PC-9 (cell line): ENCODE data around the gene UNC5B. TPM values are rescaled to one million over a fixed set of nuclear protein-coding genes. Genes with fewer than 3 reads are reported as not detected.

Source experiments
- BruUV-seq: library from RNA; stranded (reverse); fragments of 400-500 nt; replicated peaks from 2 replicates; lab custom pipeline; 2021; lab: Mats Ljungman, UMichigan
- CTCF ChIA-PET: fragments of 300-600 bp; sonication (Branson Sonifier 250); formaldehyde crosslinking; loops from one replicate; lab custom pipeline; 2022; ENCODE audit warnings: antibody characterized with exemption; lab: Charles Lee
- POLR2A ChIA-PET: fragments of 300-600 bp; sonication (Branson Sonifier 250); formaldehyde crosslinking; loops from one replicate; lab custom pipeline; 2022; ENCODE audit warnings: antibody characterized with exemption; ENCODE audit not compliant: unreplicated experiment; lab: Charles Lee
- DNase-seq, 2 experiments: peaks; one replicate each; pipeline versions ENCODE4 v3.0.0 to v3.0.0-alpha.2; 2015 to 2022; ENCODE audit warnings: mixed read lengths in 1 of 2
- H2AFZ ChIP-seq: fragments of 200-600 bp; sonication (generic); 2 replicates; pipeline ENCODE4 v1.8.1; 2017; ENCODE audit warnings: antibody characterized with exemption
- H3F3A ChIP-seq: fragments of 200-600 bp; sonication (generic); 2 replicates; pipeline ENCODE4 v1.8.1; 2017; ENCODE audit warnings: antibody characterized with exemption, mild to moderate bottlenecking, low read depth; ENCODE audit not compliant: insufficient read depth
- H3K27ac ChIP-seq: fragments of 200-600 bp; sonication (generic); 2 replicates; pipeline ENCODE4 v1.6.1; 2016; ENCODE audit warnings: mixed run types
- H3K27me3 ChIP-seq: fragments of 200-600 bp; sonication (generic); 2 replicates; pipeline ENCODE4 v1.6.1; 2016; ENCODE audit warnings: low read depth, mixed run types; ENCODE audit not compliant: insufficient read depth
- H3K36me3 ChIP-seq: fragments of 200-600 bp; sonication (generic); 2 replicates; pipeline ENCODE4 v1.6.1; 2016; ENCODE audit warnings: low read depth, mixed run types
- H3K4me1 ChIP-seq: fragments of 200-600 bp; sonication (generic); replicated peaks from 2 replicates; pipeline ENCODE4 v1.6.1; 2016; ENCODE audit warnings: mixed run types; ENCODE audit not compliant: insufficient read depth
- H3K4me2 ChIP-seq: fragments of 200-600 bp; sonication (generic); 2 replicates; pipeline ENCODE4 v1.6.1; 2017; ENCODE audit warnings: mixed run types
- H3K4me3 ChIP-seq: fragments of 200-600 bp; sonication (generic); 2 replicates; pipeline ENCODE4 v1.6.1; 2016; ENCODE audit warnings: mixed run types
- H3K79me2 ChIP-seq: fragments of 200-600 bp; sonication (generic); 2 replicates; pipeline ENCODE4 v1.6.1; 2017; ENCODE audit warnings: low read depth, mixed run types
- H3K9me2 ChIP-seq: fragments of 200-600 bp; sonication (generic); 2 replicates; pipeline ENCODE4 v1.8.1; 2017; ENCODE audit warnings: mild to moderate bottlenecking; ENCODE audit not compliant: insufficient read depth
- H3K9me3 ChIP-seq: fragments of 200-600 bp; sonication (generic); 2 replicates; pipeline ENCODE4 v1.8.1; 2016; ENCODE audit warnings: low read depth; ENCODE audit not compliant: insufficient read depth
- H4K20me1 ChIP-seq: fragments of 200-600 bp; sonication (generic); 2 replicates; pipeline ENCODE4 v1.8.1; 2017; ENCODE audit not compliant: insufficient read depth
- EZH2 ChIP-seq: fragments of 200-600 bp; sonication (generic); IDR thresholded peaks from 2 replicates; pipeline ENCODE4 v1.8.0; 2017; ENCODE audit warnings: antibody characterized with exemption, low read depth
- intact Hi-C: fragments of 100-400 bp; cut with micrococcal nuclease; formaldehyde crosslinking; loops from one replicate; pipeline ENCODE4 v1.10.0; 2022; ENCODE audit not compliant: unreplicated experiment
- total RNA-seq: library from RNA; stranded (reverse); gene quantifications from 2 replicates; pipeline ENCODE4 v1.2.3, GENCODE V29; 2021
- TF ChIP-seq, protein P1 (sequence below): fragments of 200-600 bp; sonication (generic); conservative IDR thresholded peaks from 2 replicates; pipeline ENCODE4 v1.6.1; 2017; ENCODE audit warnings: mixed run types, antibody characterized with exemption, mild to moderate bottlenecking, moderate library complexity

Gene UNC5B
- total RNA-seq, 1 experiment from 2014 or later, result 1.7 TPM

DNA sequence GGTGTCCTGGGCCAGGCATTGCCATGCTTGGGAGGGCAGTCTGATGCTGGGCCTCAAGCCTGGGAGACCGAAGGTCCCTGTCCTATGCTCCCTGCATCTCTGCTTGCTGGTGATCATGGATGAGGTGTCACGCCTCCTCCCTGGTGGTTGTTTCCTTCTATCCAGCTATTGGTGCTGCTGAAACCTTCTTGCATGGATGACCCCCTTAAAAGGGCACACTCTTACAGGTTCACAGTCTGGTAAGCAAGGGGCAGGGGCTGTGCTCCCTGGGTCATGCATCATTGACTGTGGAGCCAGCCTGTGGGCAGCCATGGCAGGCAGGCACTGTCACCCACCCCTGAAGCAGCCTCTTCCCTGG is 69.9 kb downstream of the UNC5B start:
- Histone ChIP-seq H3F3A (no peaks in the 10 kb centered on the region), H3K4me2 (no peak overlapping the region), H3K36me3 (no peaks in the 10 kb centered on the region), H4K20me1 (no peaks in the 10 kb centered on the region), H3K79me2 (no peaks in the 10 kb centered on the region), H3K27ac (no peak overlapping the region), H3K4me3 (no peak overlapping the region), H3K27me3 (no peaks in the 10 kb centered on the region), H3K9me2 (no peaks in the 10 kb centered on the region), H2AFZ (no peak overlapping the region), H3K9me3 (no peaks in the 10 kb centered on the region), H3K4me1 (no peaks in the 10 kb centered on the region)
- POLR2A ChIA-PET, result no interaction called here
- TF ChIP-seq EZH2, result no peak
- TF ChIP-seq, protein P1, sequence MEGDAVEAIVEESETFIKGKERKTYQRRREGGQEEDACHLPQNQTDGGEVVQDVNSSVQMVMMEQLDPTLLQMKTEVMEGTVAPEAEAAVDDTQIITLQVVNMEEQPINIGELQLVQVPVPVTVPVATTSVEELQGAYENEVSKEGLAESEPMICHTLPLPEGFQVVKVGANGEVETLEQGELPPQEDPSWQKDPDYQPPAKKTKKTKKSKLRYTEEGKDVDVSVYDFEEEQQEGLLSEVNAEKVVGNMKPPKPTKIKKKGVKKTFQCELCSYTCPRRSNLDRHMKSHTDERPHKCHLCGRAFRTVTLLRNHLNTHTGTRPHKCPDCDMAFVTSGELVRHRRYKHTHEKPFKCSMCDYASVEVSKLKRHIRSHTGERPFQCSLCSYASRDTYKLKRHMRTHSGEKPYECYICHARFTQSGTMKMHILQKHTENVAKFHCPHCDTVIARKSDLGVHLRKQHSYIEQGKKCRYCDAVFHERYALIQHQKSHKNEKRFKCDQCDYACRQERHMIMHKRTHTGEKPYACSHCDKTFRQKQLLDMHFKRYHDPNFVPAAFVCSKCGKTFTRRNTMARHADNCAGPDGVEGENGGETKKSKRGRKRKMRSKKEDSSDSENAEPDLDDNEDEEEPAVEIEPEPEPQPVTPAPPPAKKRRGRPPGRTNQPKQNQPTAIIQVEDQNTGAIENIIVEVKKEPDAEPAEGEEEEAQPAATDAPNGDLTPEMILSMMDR, result no peak
- CTCF ChIA-PET, result no interaction called here
- intact Hi-C loops, result loop anchor here (10.0 kb wide), 1 partner anchor 728 kb away; no protein-coding TSS in a partner anchor
- no TSS peak for BruUV-seq
- no peak for DNase-seq

DNA sequence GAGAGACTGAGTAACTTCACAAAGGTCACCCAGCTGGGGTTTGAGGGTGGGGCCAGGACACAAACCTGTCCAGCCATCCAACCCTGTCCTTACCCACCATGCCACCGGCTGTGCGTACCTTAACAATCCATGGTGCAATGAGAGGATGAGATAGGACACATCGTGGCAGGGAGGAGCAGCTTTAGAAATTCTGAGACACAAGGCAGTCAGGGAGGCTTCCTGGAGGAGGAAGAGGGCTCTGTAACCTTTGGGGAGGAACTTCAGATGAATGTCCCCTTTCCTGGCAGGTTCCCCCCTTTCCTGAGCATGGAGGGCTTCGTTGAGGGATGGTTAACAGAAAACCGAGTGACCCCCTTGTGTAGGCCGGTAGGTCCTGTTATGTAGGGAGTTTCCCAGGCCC is 71.0 kb downstream of the UNC5B start:
- no peaks in the 10 kb centered on the region for H3F3A ChIP-seq
- H2AFZ ChIP-seq, result no peak overlapping the region
- DNase-seq, result no peak
- CTCF ChIA-PET, result no interaction called here
- H3K79me2 ChIP-seq, result no peaks in the 10 kb centered on the region
- no peak overlapping the region for H3K4me2 ChIP-seq
- TF ChIP-seq EZH2, result no peak
- TF ChIP-seq, protein P1, result no peak
- BruUV-seq, result no TSS peak
- H3K36me3 ChIP-seq, result no peaks in the 10 kb centered on the region
- no peaks in the 10 kb centered on the region for H4K20me1 ChIP-seq
- H3K9me2 ChIP-seq, result no peaks in the 10 kb centered on the region
- H3K27ac ChIP-seq, result no peak overlapping the region
- no peaks in the 10 kb centered on the region for H3K4me1 ChIP-seq
- POLR2A ChIA-PET, result no interaction called here
- H3K9me3 ChIP-seq, result no peaks in the 10 kb centered on the region
- no peaks in the 10 kb centered on the region for H3K27me3 ChIP-seq
- H3K4me3 ChIP-seq, result no peak overlapping the region
- intact Hi-C loops, result loop anchor here (10.0 kb wide), 1 partner anchor 729 kb away; no protein-coding TSS in a partner anchor

DNA sequence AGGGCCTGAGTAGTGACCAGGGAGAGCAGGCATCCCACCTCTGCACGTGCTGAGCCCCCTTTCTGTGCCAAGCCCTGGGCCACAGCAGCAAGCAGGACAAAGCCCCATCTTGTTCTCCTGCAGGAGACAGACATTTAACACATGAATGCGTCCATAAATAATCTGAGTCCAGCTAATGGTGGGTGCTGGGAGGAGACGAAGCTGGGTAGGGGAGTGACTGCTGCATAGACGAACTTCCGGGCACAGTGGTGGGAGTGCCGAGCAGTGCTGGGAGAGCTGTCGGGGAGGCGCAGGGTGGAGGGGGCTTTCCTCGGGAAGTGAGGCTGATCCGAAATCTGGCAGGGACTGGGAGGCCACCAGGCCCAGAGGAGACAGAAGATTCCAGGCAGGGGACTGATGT is 71.5 kb downstream of the UNC5B start:
- Histone ChIP-seq H3K4me2 (no peak overlapping the region), H3K9me2 (no peaks in the 10 kb centered on the region), H3K27me3 (no peaks in the 10 kb centered on the region), H3K79me2 (no peaks in the 10 kb centered on the region), H3K4me3 (no peak overlapping the region), H3K27ac (no peak overlapping the region), H3K36me3 (no peaks in the 10 kb centered on the region), H2AFZ (no peak overlapping the region), H3F3A (no peaks in the 10 kb centered on the region), H3K9me3 (no peaks in the 10 kb centered on the region), H4K20me1 (no peaks in the 10 kb centered on the region), H3K4me1 (no peaks in the 10 kb centered on the region)
- ChIA-PET CTCF (interaction anchor here (0.6 kb wide), 1 partner anchor 148 kb away, joined by 7 read pairs; no protein-coding TSS in a partner anchor), POLR2A (no interaction called here)
- intact Hi-C loops, result loop anchor here (2.0 to 10.0 kb wide), 2 partner anchors 467 to 729 kb away; no protein-coding TSS in a partner anchor
- DNase-seq, result no peak
- TF ChIP-seq EZH2, result no peak
- TF ChIP-seq, protein P1, result no peak
- BruUV-seq, result no TSS peak
